Nephron (organoid): ENCODE measurements around the gene NDUFA13.

Source experiments
- H3K27ac Mint-ChIP-seq, 3 experiments: 2 replicates each; pipeline ENCODE4 v1.8.0; 2020; ENCODE audit warnings: mixed read lengths in 3 of 3, mild to moderate bottlenecking in 2 of 3, moderate library complexity in 1 of 3
- H3K27me3 Mint-ChIP-seq: 2 replicates; pipeline ENCODE4 v1.8.0; 2021; ENCODE audit warnings: low read depth, mild to moderate bottlenecking, moderate library complexity, mixed read lengths
- H3K36me3 Mint-ChIP-seq: 2 replicates; pipeline ENCODE4 v1.8.0; 2020; ENCODE audit warnings: low read depth, mixed read lengths
- H3K4me1 Mint-ChIP-seq: 2 replicates; pipeline ENCODE4 v1.8.0; 2020; ENCODE audit warnings: mixed read lengths
- H3K4me3 Mint-ChIP-seq, 3 experiments: 2 replicates each; pipeline ENCODE4 v1.8.0; 2020; ENCODE audit warnings: mild to moderate bottlenecking in 3 of 3, mixed read lengths in 3 of 3, moderate library complexity in 2 of 3
- H3K9me3 Mint-ChIP-seq: 2 replicates; pipeline ENCODE4 v1.8.0; 2020; ENCODE audit warnings: mixed read lengths
- CTCF ChIP-seq, 3 experiments: fragments of 200-600 bp; sonication (generic); IDR thresholded peaks; one replicate each; pipeline ENCODE4 v1.5.0; 2021; ENCODE audit warnings: antibody characterized with exemption in 3 of 3; ENCODE audit not compliant: unreplicated experiment in 3 of 3

NDUFA13 gene

DNA sequence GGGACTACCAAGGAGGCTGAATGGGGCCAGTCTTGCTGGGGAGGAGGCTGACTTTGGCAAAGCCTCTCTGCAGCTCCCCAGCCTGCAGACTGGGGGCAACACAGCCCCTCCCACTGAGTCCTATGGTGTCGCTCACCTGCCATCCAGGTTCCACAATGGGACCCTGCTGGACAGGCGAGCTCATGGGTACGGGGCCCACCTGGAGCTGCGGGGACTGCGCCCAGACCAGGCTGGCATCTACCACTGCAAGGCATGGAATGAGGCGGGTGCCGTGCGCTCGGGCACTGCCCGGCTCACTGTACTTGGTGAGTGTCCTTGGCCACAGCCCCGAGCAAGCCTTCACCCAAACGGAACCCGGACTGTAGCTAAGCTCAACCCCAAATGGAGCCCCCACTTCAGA, 27.1 kb downstream of the NDUFA13 start:
- Mint-ChIP-seq H3K36me3 (no peaks in the 10 kb centered on the region), H3K9me3 (no peaks in the 10 kb centered on the region), H3K4me3 (no peak overlapping the region), H3K27me3 (peaks cover 9% of the 10 kb centered on the region), H3K4me1 (peaks cover 7% of the 10 kb centered on the region), H3K27ac (no peak overlapping the region)
- no peak for TF ChIP-seq CTCF (IDR thresholded peaks at IDR 0.05; ENCODE audit: unreplicated experiment in 3 of 3)

DNA sequence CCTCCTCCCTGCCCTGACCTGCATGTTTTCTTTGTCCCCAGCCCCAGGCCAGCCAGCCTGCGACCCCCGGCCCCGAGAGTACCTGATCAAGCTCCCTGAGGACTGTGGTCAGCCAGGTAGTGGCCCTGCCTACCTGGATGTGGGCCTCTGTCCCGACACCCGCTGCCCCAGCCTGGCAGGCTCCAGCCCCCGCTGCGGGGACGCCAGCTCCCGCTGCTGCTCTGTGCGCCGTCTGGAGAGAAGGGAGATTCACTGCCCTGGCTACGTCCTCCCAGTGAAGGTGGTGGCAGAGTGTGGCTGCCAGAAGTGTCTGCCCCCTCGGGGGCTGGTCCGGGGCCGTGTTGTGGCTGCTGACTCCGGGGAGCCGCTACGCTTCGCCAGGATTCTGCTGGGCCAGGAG, 27.6 kb downstream of the NDUFA13 start:
- Mint-ChIP-seq H3K4me3 (no peak overlapping the region), H3K27me3 (peaks cover 7% of the 10 kb centered on the region), H3K36me3 (no peaks in the 10 kb centered on the region), H3K27ac (no peak overlapping the region), H3K4me1 (peaks cover 5% of the 10 kb centered on the region), H3K9me3 (no peaks in the 10 kb centered on the region)
- no peak for TF ChIP-seq CTCF (IDR thresholded peaks at IDR 0.05; ENCODE audit: unreplicated experiment in 3 of 3)

DNA sequence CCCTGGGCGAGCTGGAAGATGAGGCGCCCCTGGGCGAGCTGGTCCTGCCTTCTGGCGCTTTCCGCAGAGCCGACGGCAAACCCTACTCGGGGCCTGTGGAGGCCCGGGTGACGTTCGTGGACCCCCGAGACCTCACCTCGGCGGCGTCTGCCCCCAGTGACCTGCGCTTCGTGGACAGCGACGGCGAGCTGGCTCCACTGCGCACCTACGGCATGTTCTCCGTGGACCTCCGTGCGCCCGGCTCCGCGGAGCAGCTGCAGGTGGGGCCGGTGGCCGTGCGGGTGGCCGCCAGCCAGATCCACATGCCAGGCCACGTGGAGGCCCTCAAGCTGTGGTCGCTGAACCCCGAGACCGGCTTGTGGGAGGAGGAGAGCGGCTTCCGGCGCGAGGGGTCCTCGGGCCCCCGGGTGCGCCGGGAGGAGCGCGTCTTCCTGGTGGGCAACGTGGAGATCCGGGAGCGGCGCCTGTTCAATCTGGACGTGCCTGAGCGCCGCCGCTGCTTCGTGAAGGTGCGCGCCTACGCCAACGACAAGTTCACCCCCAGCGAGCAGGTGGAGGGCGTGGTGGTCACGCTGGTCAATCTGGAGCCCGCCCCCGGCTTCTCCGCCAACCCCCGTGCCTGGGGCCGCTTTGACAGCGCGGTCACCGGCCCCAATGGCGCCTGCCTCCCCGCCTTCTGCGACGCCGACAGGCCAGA, 28.4 kb downstream of the NDUFA13 start:
- Mint-ChIP-seq H3K36me3 (no peaks in the 10 kb centered on the region), H3K27me3 (no peaks in the 10 kb centered on the region), H3K9me3 (no peaks in the 10 kb centered on the region), H3K27ac (no peak overlapping the region), H3K4me3 (no peak overlapping the region), H3K4me1 (peaks cover 6% of the 10 kb centered on the region)
- TF ChIP-seq CTCF (IDR thresholded peaks at IDR 0.05; ENCODE audit: unreplicated experiment in 3 of 3), result no peak

DNA sequence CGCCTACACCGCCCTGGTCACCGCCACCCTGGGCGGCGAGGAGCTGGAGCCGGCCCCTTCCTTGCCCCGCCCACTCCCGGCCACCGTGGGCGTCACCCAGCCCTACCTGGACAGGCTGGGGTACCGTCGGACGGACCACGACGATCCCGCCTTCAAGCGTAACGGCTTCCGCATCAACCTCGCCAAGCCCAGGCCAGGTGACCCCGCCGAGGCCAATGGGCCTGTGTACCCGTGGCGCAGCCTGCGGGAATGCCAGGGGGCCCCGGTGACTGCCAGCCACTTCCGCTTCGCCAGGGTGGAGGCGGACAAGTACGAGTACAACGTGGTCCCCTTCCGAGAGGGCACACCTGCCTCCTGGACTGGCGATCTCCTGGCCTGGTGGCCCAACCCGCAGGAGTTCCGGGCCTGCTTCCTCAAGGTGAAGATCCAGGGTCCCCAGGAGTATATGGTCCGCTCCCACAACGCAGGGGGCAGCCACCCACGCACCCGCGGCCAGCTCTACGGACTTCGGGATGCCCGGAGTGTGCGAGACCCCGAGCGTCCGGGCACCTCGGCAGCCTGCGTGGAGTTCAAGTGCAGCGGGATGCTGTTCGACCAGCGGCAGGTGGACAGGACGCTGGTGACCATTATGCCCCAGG, 29.0 kb downstream of the NDUFA13 start:
- Mint-ChIP-seq H3K36me3 (no peaks in the 10 kb centered on the region), H3K9me3 (no peaks in the 10 kb centered on the region), H3K27me3 (peaks cover 4% of the 10 kb centered on the region), H3K4me3 (no peak overlapping the region), H3K27ac (no peak overlapping the region), H3K4me1 (peaks cover 9% of the 10 kb centered on the region)
- TF ChIP-seq CTCF (IDR thresholded peaks at IDR 0.05; ENCODE audit: unreplicated experiment in 3 of 3), result no peak

GRCh38 chr19:19545707-19546106, 29.7 kb downstream of the NDUFA13 start:
- H3K4me3 Mint-ChIP-seq, result no peak overlapping the region
- peaks cover 5% of the 10 kb centered on the region for H3K27me3 Mint-ChIP-seq
- peaks cover 11% of the 10 kb centered on the region for H3K4me1 Mint-ChIP-seq
- H3K27ac Mint-ChIP-seq, result no peak overlapping the region
- no peak for TF ChIP-seq CTCF (IDR thresholded peaks at IDR 0.05; ENCODE audit: unreplicated experiment in 3 of 3)
- no peaks in the 10 kb centered on the region for H3K36me3 Mint-ChIP-seq
- no peaks in the 10 kb centered on the region for H3K9me3 Mint-ChIP-seq

- Mint-ChIP-seq H3K27ac (no peak overlapping the region), H3K27me3 (peaks cover 5% of the 10 kb centered on the region), H3K4me3 (no peak overlapping the region), H3K4me1 (peaks cover 16% of the 10 kb centered on the region), H3K9me3 (no peaks in the 10 kb centered on the region), H3K36me3 (no peaks in the 10 kb centered on the region)
- TF ChIP-seq CTCF (IDR thresholded peaks at IDR 0.05; ENCODE audit: unreplicated experiment in 3 of 3), result no peak
Measured at GRCh38 chr19:19546751-19547162, 30.7 kb downstream of the NDUFA13 start.
